Natural killer cell (primary cell): ENCODE results near the gene RNU7-1. TPM values are rescaled to one million over a fixed set of nuclear protein-coding genes. Genes with fewer than 3 reads are reported as not detected.
A peak's percentile ranks its signal among the peaks of the same experiment; 100 is the strongest.

Source experiments
- ATAC-seq, 3 donors: fragments of 150-1000 bp in 2 of 3; fragments of 200-7000 bp in 1 of 3; cut with Tn5 transposase; 1 replicate in 1 of 3; 2 replicates in 2 of 3; pipeline ENCODE4 v1.10.0; 2021; ENCODE audit warnings: mild to moderate bottlenecking in 2 of 3, moderate library complexity in 2 of 3
- DNase-seq, 2 donors: peaks; one replicate each; pipeline versions ENCODE4 v3.0.0 to v3.0.0-alpha.2; 2013 to 2021; ENCODE audit warnings: mixed read lengths in 1 of 2
- H3K27ac ChIP-seq: one replicate; pipeline ENCODE4 v1.5.1; 2013; ENCODE audit warnings: mild to moderate bottlenecking, low read length
- H3K27me3 ChIP-seq: one replicate; pipeline ENCODE4 v1.6.1; 2013; ENCODE audit warnings: low read length; ENCODE audit not compliant: control insufficient read depth, insufficient read depth
- H3K36me3 ChIP-seq: one replicate; pipeline ENCODE4 v1.6.1; 2013; ENCODE audit warnings: low read length; ENCODE audit not compliant: control insufficient read depth, insufficient read depth
- H3K4me1 ChIP-seq: one replicate; pipeline ENCODE4 v1.6.1; 2013; ENCODE audit warnings: low read length; ENCODE audit not compliant: control insufficient read depth, insufficient read depth
- H3K4me3 ChIP-seq: one replicate; pipeline ENCODE4 v1.5.1; 2013; ENCODE audit warnings: low read length
- H3K9me3 ChIP-seq: one replicate; pipeline ENCODE4 v1.6.1; 2013; ENCODE audit warnings: low read length; ENCODE audit not compliant: control insufficient read depth, insufficient read depth
- H3K27ac Mint-ChIP-seq, 2 donors: one replicate each; pipeline ENCODE4 v1.8.0; 2022; ENCODE audit warnings: mild to moderate bottlenecking in 2 of 2, mixed read lengths in 2 of 2, moderate library complexity in 1 of 2
- H3K27me3 Mint-ChIP-seq, 2 donors: one replicate each; pipeline ENCODE4 v1.8.0; 2022; ENCODE audit warnings: low read depth in 2 of 2, mixed read lengths in 2 of 2
- H3K36me3 Mint-ChIP-seq: one replicate; pipeline ENCODE4 v1.8.0; 2022; ENCODE audit warnings: mixed read lengths
- H3K4me1 Mint-ChIP-seq, 2 donors: one replicate each; pipeline ENCODE4 v1.8.0; 2022; ENCODE audit warnings: mixed read lengths in 2 of 2
- H3K4me3 Mint-ChIP-seq: one replicate; pipeline ENCODE4 v1.8.0; 2022; ENCODE audit warnings: mild to moderate bottlenecking, moderate library complexity, mixed read lengths
- H3K9me3 Mint-ChIP-seq, 2 donors: one replicate each; pipeline ENCODE4 v1.8.0; 2022; ENCODE audit warnings: mixed read lengths in 2 of 2
- WGBS: methylation state at CpG from one replicate; pipeline ENCODE4 v1.1.7; 2013; ENCODE audit warnings: missing lambda C conversion rate; ENCODE audit not compliant: insufficient coverage; 5-methylcytosine and 5-hydroxymethylcytosine counted together
- intact Hi-C: fragments of 100-400 bp; cut with micrococcal nuclease; formaldehyde crosslinking; loops from one replicate; pipeline ENCODE4 v1.14.2; 2022
- total RNA-seq, 4 donors: library from RNA; stranded (reverse); fragments of 120-200 nt in 1 of 4; gene quantifications; one replicate each; pipeline versions ENCODE4 v1.2.3 to v1.2.4, GENCODE V29; 2013 to 2022
- TF ChIP-seq, protein P1 (sequence below): fragments of 200-600 bp; IDR thresholded peaks from one replicate; pipeline ENCODE4 v1.8.0; 2022; ENCODE audit warnings: antibody characterized with exemption

The RNU7-1 gene
- total RNA-seq, 3 donors from 2014 or later (not counting 1 experiment from before 2014, with no cell fraction given), result not detected

DNA sequence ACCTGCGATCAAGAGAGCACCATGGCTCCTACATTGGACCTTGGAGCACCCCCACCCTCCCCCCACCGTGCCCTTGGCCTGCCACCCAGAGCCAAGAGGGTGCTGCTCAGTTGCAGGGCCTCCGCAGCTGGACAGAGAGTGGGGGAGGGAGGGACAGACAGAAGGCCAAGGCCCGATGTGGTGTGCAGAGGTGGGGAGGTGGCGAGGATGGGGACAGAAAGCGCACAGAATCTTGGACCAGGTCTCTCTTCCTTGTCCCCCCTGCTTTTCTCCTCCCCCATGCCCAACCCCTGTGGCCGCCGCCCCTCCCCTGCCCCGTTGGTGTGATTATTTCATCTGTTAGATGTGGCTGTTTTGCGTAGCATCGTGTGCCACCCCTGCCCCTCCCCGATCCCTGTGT is 1.8 kb upstream of the RNU7-1 start:
- 95% methylated on average over 5 of the region's 12 CpGs for WGBS
- no peaks in the 10 kb centered on the region for H3K27me3 ChIP-seq
- Mint-ChIP-seq H3K27ac (peak overlapping the region in 1 of 2 donors; percentile 98), H3K36me3 (no peaks in the 10 kb centered on the region), H3K4me3 (no peak overlapping the region), H3K27me3 (no peaks in the 10 kb centered on the region), H3K4me1 (peaks cover 37 to 61% of the 10 kb centered on the region in 2 donors), H3K9me3 (no peaks in the 10 kb centered on the region)
- intact Hi-C loops, result no loop called here
- H3K4me1 ChIP-seq, result peaks cover 53% of the 10 kb centered on the region
- ATAC-seq (no peak), DNase-seq (no peak)
- no peak overlapping the region for H3K27ac ChIP-seq
- no peaks in the 10 kb centered on the region for H3K36me3 ChIP-seq
- H3K4me3 ChIP-seq, result no peak overlapping the region
- H3K9me3 ChIP-seq, result no peaks in the 10 kb centered on the region
- TF ChIP-seq, protein P1, sequence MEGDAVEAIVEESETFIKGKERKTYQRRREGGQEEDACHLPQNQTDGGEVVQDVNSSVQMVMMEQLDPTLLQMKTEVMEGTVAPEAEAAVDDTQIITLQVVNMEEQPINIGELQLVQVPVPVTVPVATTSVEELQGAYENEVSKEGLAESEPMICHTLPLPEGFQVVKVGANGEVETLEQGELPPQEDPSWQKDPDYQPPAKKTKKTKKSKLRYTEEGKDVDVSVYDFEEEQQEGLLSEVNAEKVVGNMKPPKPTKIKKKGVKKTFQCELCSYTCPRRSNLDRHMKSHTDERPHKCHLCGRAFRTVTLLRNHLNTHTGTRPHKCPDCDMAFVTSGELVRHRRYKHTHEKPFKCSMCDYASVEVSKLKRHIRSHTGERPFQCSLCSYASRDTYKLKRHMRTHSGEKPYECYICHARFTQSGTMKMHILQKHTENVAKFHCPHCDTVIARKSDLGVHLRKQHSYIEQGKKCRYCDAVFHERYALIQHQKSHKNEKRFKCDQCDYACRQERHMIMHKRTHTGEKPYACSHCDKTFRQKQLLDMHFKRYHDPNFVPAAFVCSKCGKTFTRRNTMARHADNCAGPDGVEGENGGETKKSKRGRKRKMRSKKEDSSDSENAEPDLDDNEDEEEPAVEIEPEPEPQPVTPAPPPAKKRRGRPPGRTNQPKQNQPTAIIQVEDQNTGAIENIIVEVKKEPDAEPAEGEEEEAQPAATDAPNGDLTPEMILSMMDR, result no peak

DNA sequence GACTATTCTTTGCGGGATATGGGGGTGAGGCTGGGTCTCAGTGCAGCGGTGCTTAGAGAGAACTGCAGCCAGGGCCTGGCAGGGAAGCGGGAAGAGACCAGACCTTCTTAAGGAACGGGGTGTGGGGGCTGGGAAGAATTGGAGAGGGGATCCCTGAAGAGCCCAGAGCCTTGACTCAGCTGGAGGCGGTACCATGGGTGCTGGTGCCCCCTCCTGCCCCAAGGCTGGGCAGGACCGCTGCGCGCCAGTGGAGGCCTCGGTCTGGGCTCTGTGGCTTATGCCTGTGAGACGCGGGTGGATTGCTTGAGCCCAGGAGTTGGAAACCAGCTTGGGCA is 1.3 kb upstream of the RNU7-1 start:
- no peak overlapping the region for H3K4me3 ChIP-seq
- no peaks in the 10 kb centered on the region for H3K36me3 Mint-ChIP-seq
- intact Hi-C loops, result no loop called here
- H3K4me1 Mint-ChIP-seq, result peaks cover 42 to 62% of the 10 kb centered on the region in 2 donors
- no peaks in the 10 kb centered on the region for H3K9me3 ChIP-seq
- TF ChIP-seq, protein P1, result no peak
- no peaks in the 10 kb centered on the region for H3K27me3 Mint-ChIP-seq
- 87% methylated on average over 11 of the region's 11 CpGs for WGBS
- no peaks in the 10 kb centered on the region for H3K27me3 ChIP-seq
- no peaks in the 10 kb centered on the region for H3K36me3 ChIP-seq
- peak overlapping the region; percentile 28 for H3K4me3 Mint-ChIP-seq
- H3K27ac Mint-ChIP-seq, result peak overlapping the region; percentile 98 to 99
- ATAC-seq (no peak), DNase-seq (no peak)
- no peak overlapping the region for H3K27ac ChIP-seq
- H3K9me3 Mint-ChIP-seq, result no peaks in the 10 kb centered on the region
- H3K4me1 ChIP-seq, result peaks cover 54% of the 10 kb centered on the region

DNA sequence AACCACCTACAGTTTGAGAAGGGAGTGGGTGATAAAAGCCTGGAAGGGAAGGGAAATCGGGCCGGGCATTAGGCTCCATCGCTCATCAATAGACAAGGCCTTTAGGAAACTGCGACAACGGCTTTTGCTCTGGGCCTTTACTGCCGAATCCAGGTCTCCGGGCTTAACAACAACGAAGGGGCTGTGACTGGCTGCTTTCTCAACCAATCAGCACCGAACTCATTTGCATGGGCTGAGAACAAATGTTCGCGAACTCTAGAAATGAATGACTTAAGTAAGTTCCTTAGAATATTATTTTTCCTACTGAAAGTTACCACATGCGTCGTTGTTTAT is 261 bp upstream of the RNU7-1 start:
- ATAC-seq (peak; percentile 62 to 72 (median 63)), DNase-seq (peak; percentile 65 to 95)
- Histone ChIP-seq H3K27me3 (no peaks in the 10 kb centered on the region), H3K4me1 (peaks cover 59% of the 10 kb centered on the region), H3K27ac (peak overlapping the region; percentile 99), H3K9me3 (no peaks in the 10 kb centered on the region), H3K4me3 (no peak overlapping the region), H3K36me3 (no peaks in the 10 kb centered on the region)
- Mint-ChIP-seq H3K4me1 (peaks cover 48 to 64% of the 10 kb centered on the region in 2 donors), H3K36me3 (no peaks in the 10 kb centered on the region), H3K9me3 (no peaks in the 10 kb centered on the region), H3K4me3 (peak overlapping the region; percentile 82), H3K27me3 (no peaks in the 10 kb centered on the region), H3K27ac (peak overlapping the region; percentile 98 to 99)
- TF ChIP-seq, protein P1, result no peak
- intact Hi-C loops, result loop anchor here (1.0 kb wide), 2 partner anchors 27 to 71 kb away; partner anchors contain the start of genes EMG1 and PHB2
- 1% methylated on average over 12 of the region's 13 CpGs for WGBS
